H9 (cell line): ENCODE measurements around the gene WWC1. TPM values are rescaled to one million over a fixed set of nuclear protein-coding genes. Genes with fewer than 3 reads are reported as not detected.

Experiments used
- DNase-seq: peaks from one replicate; pipeline ENCODE4 v3.0.0-alpha.2; 2017
- H2AFZ ChIP-seq: one replicate; pipeline ENCODE4 v1.6.1; 2013; ENCODE audit warnings: mild to moderate bottlenecking, low read length, control low read depth, moderate library complexity
- H2AK5ac ChIP-seq: 2 replicates; pipeline ENCODE4 v1.6.1; 2013; ENCODE audit warnings: low read length, control low read depth, mixed read lengths; ENCODE audit not compliant: insufficient read length
- H2BK120ac ChIP-seq: one replicate; pipeline ENCODE4 v1.6.1; 2013; ENCODE audit warnings: low read depth, mild to moderate bottlenecking, low read length, control low read depth, inconsistent platforms; ENCODE audit not compliant: poor library complexity, severe bottlenecking
- H2BK12ac ChIP-seq: 2 replicates; pipeline ENCODE4 v1.6.1; 2013; ENCODE audit warnings: low read length, control low read depth, mixed read lengths, low read depth; ENCODE audit not compliant: insufficient read length
- H2BK15ac ChIP-seq: 2 replicates; pipeline ENCODE4 v1.6.1; 2013; ENCODE audit warnings: low read depth, low read length, control low read depth
- H2BK20ac ChIP-seq: one replicate; pipeline ENCODE4 v1.6.1; 2013; ENCODE audit warnings: low read depth, mild to moderate bottlenecking, low read length, control low read depth, inconsistent platforms; ENCODE audit not compliant: poor library complexity, severe bottlenecking
- H2BK5ac ChIP-seq: 2 replicates; pipeline ENCODE4 v1.6.1; 2013; ENCODE audit warnings: low read length, control low read depth, mixed read lengths; ENCODE audit not compliant: insufficient read length
- H3K14ac ChIP-seq: 2 replicates; pipeline ENCODE4 v1.6.1; 2013; ENCODE audit warnings: low read length, control low read depth; ENCODE audit not compliant: insufficient read depth
- H3K18ac ChIP-seq: 2 replicates; pipeline ENCODE4 v1.6.1; 2013; ENCODE audit warnings: low read depth, mild to moderate bottlenecking, mixed read lengths, low read length, control low read depth; ENCODE audit not compliant: insufficient read length
- H3K23ac ChIP-seq: 2 replicates; pipeline ENCODE4 v1.6.1; 2013; ENCODE audit warnings: low read length, control low read depth, mixed read lengths, low read depth; ENCODE audit not compliant: insufficient read length
- H3K23me2 ChIP-seq: 2 replicates; pipeline ENCODE4 v1.6.1; 2013; ENCODE audit warnings: low read depth, mild to moderate bottlenecking, mixed read lengths, low read length, control low read depth; ENCODE audit not compliant: insufficient read length, poor library complexity, severe bottlenecking
- H3K27ac ChIP-seq: 2 replicates; pipeline ENCODE4 v1.5.1; 2013; ENCODE audit warnings: low read length, control low read depth, mixed read lengths, low read depth; ENCODE audit not compliant: insufficient read length
- H3K27me3 ChIP-seq: 2 replicates; pipeline ENCODE4 v1.6.1; 2013; ENCODE audit warnings: low read length, control low read depth, inconsistent platforms; ENCODE audit not compliant: insufficient read depth
- H3K4ac ChIP-seq: 2 replicates; pipeline ENCODE4 v1.6.1; 2013; ENCODE audit warnings: low read depth, mild to moderate bottlenecking, control low read depth, inconsistent platforms, low read length, moderate library complexity
- H3K4me1 ChIP-seq: 2 replicates; pipeline ENCODE4 v1.6.1; 2013; ENCODE audit warnings: low read length, control low read depth, inconsistent platforms; ENCODE audit not compliant: insufficient read depth
- H3K4me2 ChIP-seq: 2 replicates; pipeline ENCODE4 v1.6.1; 2013; ENCODE audit warnings: low read length, control low read depth, mixed read lengths; ENCODE audit not compliant: insufficient read length, insufficient read depth
- H3K56ac ChIP-seq: 2 replicates; pipeline ENCODE4 v1.6.1; 2013; ENCODE audit warnings: low read depth, mild to moderate bottlenecking, mixed read lengths, low read length, control low read depth; ENCODE audit not compliant: insufficient read length
- H3K79me1 ChIP-seq: 2 replicates; pipeline ENCODE4 v1.6.1; 2013; ENCODE audit warnings: low read depth, mild to moderate bottlenecking, moderate library complexity, low read length, control low read depth, inconsistent platforms; ENCODE audit not compliant: insufficient read depth, poor library complexity, severe bottlenecking
- H3K79me2 ChIP-seq: 2 replicates; pipeline ENCODE4 v1.6.1; 2013; ENCODE audit warnings: low read length, control low read depth, inconsistent platforms; ENCODE audit not compliant: insufficient read depth
- H3K9ac ChIP-seq: 2 replicates; pipeline ENCODE4 v1.6.1; 2013; ENCODE audit warnings: low read length, control low read depth, mixed read lengths; ENCODE audit not compliant: insufficient read length; ENCODE audit errors: extremely low read depth
- H3K9me3 ChIP-seq: one replicate; pipeline ENCODE4 v1.6.1; 2013; ENCODE audit warnings: low read depth, low read length, inconsistent platforms; ENCODE audit not compliant: control insufficient read depth
- H3T11ph ChIP-seq: one replicate; pipeline ENCODE4 v1.6.1; 2013; ENCODE audit warnings: mild to moderate bottlenecking, low read length, control low read depth, inconsistent platforms
- H4K20me1 ChIP-seq: one replicate; pipeline ENCODE4 v1.6.1; 2013; ENCODE audit not compliant: control insufficient read depth, insufficient read length, insufficient read depth
- H4K5ac ChIP-seq: 2 replicates; pipeline ENCODE4 v1.6.1; 2013; ENCODE audit warnings: low read depth, mild to moderate bottlenecking, mixed read lengths, low read length, control low read depth; ENCODE audit not compliant: insufficient read length
- H4K8ac ChIP-seq: replicated peaks from 2 replicates; pipeline ENCODE4 v1.6.1; 2013; ENCODE audit warnings: low read length, control low read depth, mixed read lengths, low read depth; ENCODE audit not compliant: insufficient read length
- H4K91ac ChIP-seq: 2 replicates; pipeline ENCODE4 v1.6.1; 2013; ENCODE audit warnings: low read depth, mild to moderate bottlenecking, moderate library complexity, mixed read lengths, low read length, control low read depth; ENCODE audit not compliant: insufficient read length
- H3K27ac Mint-ChIP-seq, 3 experiments: 2 replicates in 2 of 3; 3 replicates in 1 of 3; pipeline ENCODE4 v1.8.0; 2020 to 2021; ENCODE audit warnings: mixed read lengths in 3 of 3, mild to moderate bottlenecking in 1 of 3, moderate library complexity in 1 of 3
- H3K27me3 Mint-ChIP-seq: 2 replicates; pipeline ENCODE4 v1.8.0; 2021; ENCODE audit warnings: low read depth, mild to moderate bottlenecking, moderate library complexity, mixed read lengths
- H3K36me3 Mint-ChIP-seq, 3 experiments: 2 replicates in 2 of 3; 3 replicates in 1 of 3; pipeline ENCODE4 v1.8.0; 2020 to 2021; ENCODE audit warnings: low read depth in 3 of 3, mixed read lengths in 3 of 3; ENCODE audit not compliant: insufficient read depth in 1 of 3
- H3K4me1 Mint-ChIP-seq, 2 experiments: 2 replicates each; pipeline ENCODE4 v1.8.0; 2020; ENCODE audit warnings: mixed read lengths in 2 of 2
- H3K4me3 Mint-ChIP-seq, 2 experiments: 2 replicates in 1 of 2; 3 replicates in 1 of 2; pipeline ENCODE4 v1.8.0; 2020 to 2021; ENCODE audit warnings: mild to moderate bottlenecking in 2 of 2, mixed read lengths in 2 of 2, moderate library complexity in 1 of 2
- H3K9me3 Mint-ChIP-seq, 2 experiments: 2 replicates in 1 of 2; 3 replicates in 1 of 2; pipeline ENCODE4 v1.8.0; 2020; ENCODE audit warnings: mild to moderate bottlenecking in 2 of 2, mixed read lengths in 2 of 2, moderate library complexity in 1 of 2
- CTCF ChIP-seq: fragments of 200-600 bp; sonication (generic); conservative IDR thresholded peaks from 3 replicates; pipeline ENCODE4 v1.8.0; 2021; ENCODE audit warnings: antibody characterized with exemption, mild to moderate bottlenecking
- WGBS: extraction: QIAGEN DNeasy Blood & Tissue Kit; methylation state at CpG from one replicate; pipeline ENCODE4 v1.1.7; 2013; ENCODE audit warnings: missing lambda C conversion rate, low lambda C conversion rate, mixed read lengths; ENCODE audit not compliant: insufficient read length; ENCODE audit errors: extremely low coverage; 5-methylcytosine and 5-hydroxymethylcytosine counted together
- total RNA-seq: library from RNA; stranded (reverse); gene quantifications from 2 replicates; pipeline ENCODE4 v1.2.1, GENCODE V29; 2021

The WWC1 gene
- total RNA-seq, 1 experiment from 2014 or later, result 28.2 TPM

DNA sequence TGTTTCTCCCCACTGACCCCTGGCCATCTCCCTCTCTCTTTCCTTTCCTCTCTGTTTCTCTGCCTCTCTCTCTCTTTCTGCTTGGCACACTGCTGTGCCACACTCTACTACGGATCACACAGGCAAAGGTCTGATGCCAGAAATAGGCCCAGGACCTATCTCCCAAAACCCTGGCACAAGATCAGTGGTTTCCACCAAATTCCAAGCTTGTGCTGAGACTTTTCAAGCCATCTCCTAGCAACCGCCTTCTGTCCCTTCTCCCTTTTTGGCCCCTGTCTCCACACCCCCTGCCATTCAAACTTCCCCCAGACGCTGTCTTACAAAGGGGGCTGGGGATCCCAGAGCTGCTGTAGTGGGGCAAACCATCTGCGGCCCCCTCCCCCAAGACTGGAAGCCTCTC is 156.4 kb downstream of the WWC1 start:
- Mint-ChIP-seq H3K27ac (peak overlapping the region; percentile 2 to 86 (median 15); a peak in 4 of 7 replicates), H3K9me3 (no peaks in the 10 kb centered on the region)

More for the DNA sequence above, 156.4 kb downstream of the WWC1 start:
- H2BK20ac ChIP-seq, result no peak overlapping the region
- no peaks in the 10 kb centered on the region for H3K4me1 ChIP-seq
- H2BK120ac ChIP-seq, result no peak overlapping the region
- H3K27me3 Mint-ChIP-seq, result no peaks in the 10 kb centered on the region; the same call in 1 of the 2 replicates
- no peak overlapping the region for H3K56ac ChIP-seq
- no peak overlapping the region for H4K5ac ChIP-seq
- H3K27ac ChIP-seq, result no peak overlapping the region
- H3K27me3 ChIP-seq, result no peaks in the 10 kb centered on the region
- H3K79me1 ChIP-seq, result no peaks in the 10 kb centered on the region
- no peak overlapping the region for H2AFZ ChIP-seq
- no peak overlapping the region for H3K4ac ChIP-seq
- no peak overlapping the region for H3T11ph ChIP-seq
- no peak overlapping the region for H4K91ac ChIP-seq
- no peak overlapping the region for H2BK12ac ChIP-seq
- H3K14ac ChIP-seq, result no peak overlapping the region
- H2BK15ac ChIP-seq, result no peak overlapping the region
- WGBS, result no CpG with 5 or more reads among the region's 4 CpGs
- no peaks in the 10 kb centered on the region for H3K79me2 ChIP-seq
- H3K36me3 Mint-ChIP-seq, result peaks cover 13 to 38% (median 38%) of the 10 kb centered on the region in 3 experiments; a peak in 6 of 7 replicates
- H3K23me2 ChIP-seq, result no peaks in the 10 kb centered on the region
- no peak overlapping the region for H3K4me3 Mint-ChIP-seq
- H3K9ac ChIP-seq, result no peak overlapping the region
- DNase-seq, result no peak
- H3K9me3 ChIP-seq, result no peaks in the 10 kb centered on the region
- TF ChIP-seq CTCF, result no peak
- no peak overlapping the region for H3K4me2 ChIP-seq
- no peak overlapping the region for H3K23ac ChIP-seq
- no peaks in the 10 kb centered on the region for H4K20me1 ChIP-seq
- H2AK5ac ChIP-seq, result no peak overlapping the region
- no peak overlapping the region for H2BK5ac ChIP-seq
- no peak overlapping the region for H3K18ac ChIP-seq
- H4K8ac ChIP-seq, result no peak overlapping the region
- H3K4me1 Mint-ChIP-seq, result no peaks in the 10 kb centered on the region
